Measurements from ENCODE around the gene ADARB2.

The ADARB2 gene

GRCh38 chr10:1690086-1690485 lies 47.2 kb downstream of the ADARB2 start:
- intact Hi-C loops (cut with DNase I): no loop called here
- no peak for DNase-seq

- intact Hi-C loops (cut with DNase I): no loop called here
- DNase-seq: no peak
Observed at GRCh38 chr10:1688531-1688930, 48.8 kb downstream of the ADARB2 start.

GRCh38 chr10:1687623-1688150 lies 49.6 kb downstream of the ADARB2 start:
- intact Hi-C loops (cut with DNase I): no loop called here

GRCh38 chr10:1687190-1687589 lies 50.1 kb downstream of the ADARB2 start:
- peak in 1 of 42 donors; percentile 18 for DNase-seq
- intact Hi-C loops (cut with DNase I): no loop called here

More at GRCh38 chr10:1687623-1688150, 49.6 kb downstream of the ADARB2 start:
- peak in 2 of 42 donors; percentile 12 to 19 for DNase-seq

GRCh38 chr10:1686491-1686749 lies 50.9 kb downstream of the ADARB2 start:
- DNase-seq: no peak
- intact Hi-C loops (cut with DNase I): no loop called here

GRCh38 chr10:1685699-1686490 lies 51.4 kb downstream of the ADARB2 start:
- intact Hi-C loops (cut with DNase I): no loop called here

GRCh38 chr10:1684991-1685390 lies 52.3 kb downstream of the ADARB2 start:
- no peak for DNase-seq
- intact Hi-C loops (cut with DNase I): no loop called here

More at GRCh38 chr10:1685699-1686490, 51.4 kb downstream of the ADARB2 start:
- peak in 1 of 42 donors; percentile 24 for DNase-seq

GRCh38 chr10:1683649-1684048 lies 53.7 kb downstream of the ADARB2 start:
- intact Hi-C loops (cut with DNase I): no loop called here
- DNase-seq: peak in 1 of 42 donors; percentile 23

GRCh38 chr10:1679821-1680650 lies 57.3 kb downstream of the ADARB2 start:
- no peak for DNase-seq

GRCh38 chr10:1678084-1678483 lies 59.2 kb downstream of the ADARB2 start:
- peak in 1 of 42 donors; percentile 11 for DNase-seq
- intact Hi-C loops (cut with DNase I): no loop called here

More at GRCh38 chr10:1679821-1680650, 57.3 kb downstream of the ADARB2 start:
- intact Hi-C loops (cut with DNase I): no loop called here

- no peak for DNase-seq
- intact Hi-C loops (cut with DNase I): no loop called here
Observed at GRCh38 chr10:1677307-1677939, 59.9 kb downstream of the ADARB2 start.

- DNase-seq: no peak
- intact Hi-C loops (cut with DNase I): no loop called here
Observed at GRCh38 chr10:1674501-1674900, 62.8 kb downstream of the ADARB2 start.

GRCh38 chr10:1673568-1674345 lies 63.6 kb downstream of the ADARB2 start:
- DNase-seq: peak in 3 of 42 donors; percentile 32 to 54 (median 50)
- intact Hi-C loops (cut with DNase I): no loop called here

GRCh38 chr10:1672001-1672781 lies 65.1 kb downstream of the ADARB2 start:
- no peak for DNase-seq
- intact Hi-C loops (cut with DNase I): no loop called here

GRCh38 chr10:1671366-1672000 lies 65.8 kb downstream of the ADARB2 start:
- intact Hi-C loops (cut with DNase I): no loop called here

GRCh38 chr10:1670541-1671365 lies 66.6 kb downstream of the ADARB2 start:
- DNase-seq: peak in 35 of 42 donors; percentile 6 to 82 (median 55)
- intact Hi-C loops (cut with DNase I): no loop called here

More at GRCh38 chr10:1671366-1672000, 65.8 kb downstream of the ADARB2 start:
- no peak for DNase-seq

GRCh38 chr10:1669433-1669832 lies 67.9 kb downstream of the ADARB2 start:
- DNase-seq: no peak
- intact Hi-C loops (cut with DNase I): no loop called here
